Thoracic aorta (tissue), 2 donors: ENCODE measurements around the gene SERHL2. TPM values are rescaled to one million over a fixed set of nuclear protein-coding genes. Genes with fewer than 3 reads are reported as not detected.
"Not testable (repeated sequence)": the region's sequence is repeated elsewhere in the genome, so short reads cannot be mapped to it uniquely, and the experiment has no call there.

Experiments
- ATAC-seq: fragments of 150-250 bp; one replicate; pipeline ENCODE4 v1.8.0; 2017; ENCODE audit warnings: low read depth; ENCODE audit not compliant: insufficient number of reproducible peaks, low FRiP score
- DNase-seq: peaks from one replicate; pipeline ENCODE4 v3.0.0-alpha.2; 2020; ENCODE audit warnings: low spot score
- H3K27ac ChIP-seq, 2 donors: fragments of 200-600 bp; sonication (generic); 1 replicate in 1 of 2; 2 replicates in 1 of 2; pipeline ENCODE4 v1.5.1; 2016; ENCODE audit warnings: mild to moderate bottlenecking in 2 of 2, moderate library complexity in 2 of 2
- H3K27me3 ChIP-seq: fragments of 200-600 bp; sonication (generic); replicated peaks from 2 replicates; pipeline ENCODE4 v1.6.0; 2016; ENCODE audit warnings: mild to moderate bottlenecking; ENCODE audit not compliant: insufficient read depth
- H3K36me3 ChIP-seq: fragments of 200-600 bp; sonication (generic); one replicate; pipeline ENCODE4 v1.5.1; 2016
- H3K4me1 ChIP-seq, 2 donors: fragments of 200-600 bp; sonication (generic); 1 replicate in 1 of 2; 2 replicates in 1 of 2; pipeline versions ENCODE4 v1.5.1 to v1.6.0; 2016; ENCODE audit warnings: low read depth in 2 of 2, mild to moderate bottlenecking in 1 of 2; ENCODE audit not compliant: control insufficient read depth in 1 of 2
- H3K4me3 ChIP-seq: fragments of 200-600 bp; sonication (generic); 2 replicates; pipeline ENCODE4 v1.5.1; 2016; ENCODE audit warnings: mild to moderate bottlenecking
- H3K9me3 ChIP-seq: fragments of 200-600 bp; sonication (generic); 2 replicates; pipeline ENCODE4 v1.5.1; 2016
- total RNA-seq, 2 donors: library from RNA; depleted of rRNA; stranded (reverse); fragments of >200 nt; gene quantifications; one replicate each; pipeline versions ENCODE4 v1.1.0 to v1.2.3, GENCODE V29; 2016
- TF ChIP-seq, protein P1 (sequence below): fragments of 200-600 bp; sonication (generic); IDR thresholded peaks from one replicate; pipeline ENCODE4 v1.5.1; 2019; ENCODE audit warnings: antibody characterized with exemption

The SERHL2 gene
- total RNA-seq, 2 donors from 2014 or later: 1.9 TPM; not detected in 1

DNA sequence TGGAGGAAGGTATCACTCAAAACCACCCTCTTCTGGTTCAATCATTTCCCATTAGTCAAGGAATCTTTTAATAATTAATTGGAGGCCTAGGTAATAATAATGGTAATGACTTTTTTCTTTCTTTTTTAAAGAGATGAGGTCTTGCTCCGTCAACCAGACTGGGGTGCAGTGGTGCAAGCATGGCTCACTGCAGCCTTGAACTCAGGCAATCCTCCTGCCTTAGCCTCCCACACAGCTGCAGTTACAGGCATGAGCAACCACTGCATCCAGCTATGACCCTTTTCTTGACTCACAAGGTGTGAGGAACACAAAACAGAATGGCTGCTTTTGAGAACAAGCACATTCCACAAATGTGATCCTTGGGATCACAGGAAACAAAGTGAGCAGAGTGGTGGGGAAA is 57.3 kb downstream of the SERHL2 start:
- H3K4me1 ChIP-seq: peaks cover 40 to 54% of the 10 kb centered on the region in 2 donors
- ATAC-seq (no peak), DNase-seq (no peak)
- no peaks in the 10 kb centered on the region for H3K36me3 ChIP-seq
- TF ChIP-seq, protein P1, sequence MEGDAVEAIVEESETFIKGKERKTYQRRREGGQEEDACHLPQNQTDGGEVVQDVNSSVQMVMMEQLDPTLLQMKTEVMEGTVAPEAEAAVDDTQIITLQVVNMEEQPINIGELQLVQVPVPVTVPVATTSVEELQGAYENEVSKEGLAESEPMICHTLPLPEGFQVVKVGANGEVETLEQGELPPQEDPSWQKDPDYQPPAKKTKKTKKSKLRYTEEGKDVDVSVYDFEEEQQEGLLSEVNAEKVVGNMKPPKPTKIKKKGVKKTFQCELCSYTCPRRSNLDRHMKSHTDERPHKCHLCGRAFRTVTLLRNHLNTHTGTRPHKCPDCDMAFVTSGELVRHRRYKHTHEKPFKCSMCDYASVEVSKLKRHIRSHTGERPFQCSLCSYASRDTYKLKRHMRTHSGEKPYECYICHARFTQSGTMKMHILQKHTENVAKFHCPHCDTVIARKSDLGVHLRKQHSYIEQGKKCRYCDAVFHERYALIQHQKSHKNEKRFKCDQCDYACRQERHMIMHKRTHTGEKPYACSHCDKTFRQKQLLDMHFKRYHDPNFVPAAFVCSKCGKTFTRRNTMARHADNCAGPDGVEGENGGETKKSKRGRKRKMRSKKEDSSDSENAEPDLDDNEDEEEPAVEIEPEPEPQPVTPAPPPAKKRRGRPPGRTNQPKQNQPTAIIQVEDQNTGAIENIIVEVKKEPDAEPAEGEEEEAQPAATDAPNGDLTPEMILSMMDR: no peak
- H3K4me3 ChIP-seq: no peak overlapping the region
- H3K9me3 ChIP-seq: no peaks in the 10 kb centered on the region
- no peak overlapping the region for H3K27ac ChIP-seq
- no peaks in the 10 kb centered on the region for H3K27me3 ChIP-seq

DNA sequence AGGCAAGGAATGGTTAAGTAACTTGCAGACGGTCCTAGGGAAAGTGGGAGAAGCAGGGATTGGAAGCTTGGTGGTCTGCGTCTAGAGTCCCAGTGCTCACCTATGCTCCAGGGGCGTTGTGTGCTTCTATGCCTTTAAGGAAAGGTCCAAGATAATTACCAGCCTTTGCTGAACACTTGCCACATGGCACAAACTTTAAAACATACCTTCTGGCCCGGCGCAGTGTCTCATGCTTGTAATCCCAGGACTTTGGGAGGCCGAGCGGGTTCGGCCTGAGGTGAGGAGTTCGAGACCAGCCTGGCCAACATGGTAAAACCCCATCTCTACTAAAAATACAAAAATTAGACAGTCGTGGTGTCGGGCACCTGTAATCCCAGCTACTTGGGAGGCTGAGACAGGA is 58.6 kb downstream of the SERHL2 start:
- TF ChIP-seq, protein P1: no peak
- Histone ChIP-seq H3K27me3 (no peaks in the 10 kb centered on the region), H3K4me1 (peaks cover 45 to 65% of the 10 kb centered on the region in 2 donors), H3K9me3 (no peaks in the 10 kb centered on the region), H3K36me3 (no peaks in the 10 kb centered on the region), H3K4me3 (no peak overlapping the region), H3K27ac (peak overlapping the region; percentile 9 to 91)
- ATAC-seq (no peak), DNase-seq (no peak)

DNA sequence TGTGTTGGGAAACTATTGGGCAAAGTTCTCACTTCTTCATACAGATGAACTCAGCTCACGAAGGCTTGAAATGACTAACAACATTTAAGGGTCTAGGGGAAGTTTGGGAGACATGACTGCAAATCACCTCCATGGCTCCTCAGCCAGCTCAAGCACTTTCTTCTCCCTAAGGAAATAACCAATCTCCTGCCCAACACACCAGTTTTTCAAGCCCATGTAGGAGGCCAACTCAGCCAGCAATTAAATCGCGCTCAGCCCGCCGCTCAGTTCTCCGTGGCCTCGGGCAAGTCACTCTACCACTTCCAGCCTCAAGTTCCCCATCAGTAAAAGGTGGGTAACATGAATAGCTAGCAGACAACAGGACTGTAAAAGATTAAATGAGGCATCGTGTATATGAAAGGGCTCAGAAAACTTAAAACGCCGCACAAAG is 60.1 kb downstream of the SERHL2 start:
- no peaks in the 10 kb centered on the region for H3K27me3 ChIP-seq
- H3K4me3 ChIP-seq: peak overlapping the region; percentile 93
- peaks cover 3% of the 10 kb centered on the region for H3K36me3 ChIP-seq
- peak overlapping the region; percentile 88 to 91 for H3K27ac ChIP-seq
- no peak for DNase-seq
- ATAC-seq: no peak
- H3K4me1 ChIP-seq: peaks cover 38 to 57% of the 10 kb centered on the region in 2 donors
- TF ChIP-seq, protein P1: no peak
- H3K9me3 ChIP-seq: no peaks in the 10 kb centered on the region

DNA sequence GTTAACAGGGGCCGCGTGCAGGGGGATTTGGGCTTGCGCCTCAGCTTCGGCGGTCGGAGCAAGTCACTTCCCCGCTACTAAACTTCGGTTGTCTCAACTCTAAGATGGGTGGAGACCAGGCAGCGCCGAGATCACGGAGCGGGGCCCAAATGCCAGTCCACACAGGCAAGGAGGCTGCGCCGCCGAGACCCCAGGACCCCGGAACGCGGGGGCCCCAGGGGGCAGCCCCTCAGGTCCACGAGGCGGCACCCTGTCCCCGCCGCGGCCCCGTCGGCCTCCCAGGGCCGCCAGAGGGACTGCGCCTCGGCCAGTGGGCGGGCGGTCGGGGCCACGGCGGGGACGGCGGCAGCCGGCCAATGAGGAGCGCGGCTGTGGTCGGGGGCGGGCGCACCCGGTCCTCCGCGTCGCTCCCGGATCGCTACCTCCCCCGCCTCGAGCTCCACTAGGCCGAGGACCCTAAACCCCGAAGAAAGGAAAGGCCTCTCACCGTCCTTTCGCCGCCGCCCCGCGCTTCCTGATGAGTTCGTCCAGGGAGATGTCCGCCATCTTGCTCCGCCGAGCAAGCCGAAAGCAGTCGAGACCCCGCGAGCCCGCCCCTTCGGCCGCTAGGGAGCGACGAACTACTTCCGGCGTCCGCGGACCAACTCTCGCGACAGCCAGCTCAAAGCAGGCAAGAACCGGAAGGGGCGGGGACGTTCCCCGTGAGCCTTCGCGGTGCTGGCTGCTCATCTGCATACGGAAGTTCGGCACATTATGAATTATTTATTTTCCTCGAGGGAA is 60.7 kb downstream of the SERHL2 start, which contains the start of gene POLDIP3:
TSS of gene POLDIP3 (minus strand) at position 572 of the 780 bp plus-strand sequence. CDS start at position 546, 26 bp downstream.
- Histone ChIP-seq H3K4me3 (peak within 1 kb of the TSS; percentile 93), H3K4me1 (peaks cover 32 to 51% of the 10 kb centered on the region in 2 donors), H3K36me3 (peaks cover 9% of the 10 kb centered on the region), H3K9me3 (no peaks in the 10 kb centered on the region), H3K27me3 (no peaks in the 10 kb centered on the region), H3K27ac (peak within 1 kb of the TSS; percentile 88 to 91)
- TF ChIP-seq, protein P1: peak; percentile 26
- ATAC-seq (peak; percentile 87), DNase-seq (peak; percentile 94)

DNA sequence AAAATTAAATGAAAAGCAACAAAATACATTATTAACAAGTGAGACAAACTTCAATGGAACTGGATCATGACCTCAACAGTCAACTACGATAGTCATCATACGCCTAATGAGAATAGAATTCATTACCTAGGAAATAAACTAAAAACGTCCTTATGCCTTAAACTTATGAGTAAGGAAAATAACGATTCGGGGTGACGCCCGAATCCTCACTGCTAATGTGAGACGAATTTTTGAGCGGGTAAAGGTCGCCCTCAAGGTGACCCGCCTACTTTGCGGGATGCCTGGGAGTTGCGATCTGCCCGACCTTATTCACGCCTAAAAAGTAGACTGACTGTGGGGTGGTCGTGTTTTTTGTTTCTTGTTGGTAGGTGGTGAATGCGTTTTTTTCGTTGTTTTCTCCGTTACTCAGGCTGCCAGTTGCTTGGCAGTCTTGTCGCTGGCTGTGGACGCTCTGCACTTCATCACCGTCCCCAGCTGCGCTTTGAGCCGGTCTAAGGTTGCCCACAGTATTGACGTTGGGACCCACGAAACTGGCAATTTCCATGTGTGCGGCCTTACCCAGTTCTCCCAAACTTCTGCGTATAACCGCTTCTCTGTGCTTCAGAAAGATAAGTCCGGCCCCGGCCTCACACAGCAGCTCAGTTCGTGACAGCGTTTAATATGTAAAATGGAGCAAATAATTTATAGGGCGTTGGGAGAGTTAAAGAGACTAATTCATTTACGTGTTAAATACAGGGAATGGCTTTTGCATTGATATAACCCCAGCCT is 61.5 kb downstream of the SERHL2 start:
- H3K27me3 ChIP-seq: no peaks in the 10 kb centered on the region
- TF ChIP-seq, protein P1: no peak
- H3K36me3 ChIP-seq: peaks cover 16% of the 10 kb centered on the region
- peak overlapping the region; percentile 88 to 91 for H3K27ac ChIP-seq
- DNase-seq: peak; percentile 73
- H3K4me3 ChIP-seq: peak overlapping the region; percentile 93
- H3K9me3 ChIP-seq: no peaks in the 10 kb centered on the region
- ATAC-seq: peak; percentile 79
- peaks cover 34 to 57% of the 10 kb centered on the region in 2 donors for H3K4me1 ChIP-seq

DNA sequence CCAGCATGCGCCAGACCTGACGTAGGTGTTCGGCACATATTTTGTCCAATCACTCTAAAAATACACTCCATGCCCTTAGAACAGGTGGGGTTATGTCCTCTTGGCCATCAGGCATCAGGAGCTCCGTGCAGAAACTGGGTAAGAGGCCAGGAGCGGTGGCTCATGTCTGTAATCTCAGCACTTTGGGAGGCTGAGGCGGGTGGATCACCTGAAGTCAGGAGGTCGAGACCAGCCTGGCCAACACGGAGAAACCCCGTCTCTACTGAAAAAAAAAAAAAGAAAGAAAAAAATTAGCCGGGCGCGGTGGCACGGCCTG is 62.1 kb downstream of the SERHL2 start:
- H3K36me3 ChIP-seq: peaks cover 16% of the 10 kb centered on the region
- H3K27me3 ChIP-seq, ATAC-seq, H3K9me3 ChIP-seq, DNase-seq: not testable (repeated sequence)
- peaks cover 37 to 58% of the 10 kb centered on the region in 2 donors for H3K4me1 ChIP-seq
- peak overlapping the region; percentile 88 to 91 for H3K27ac ChIP-seq
- H3K4me3 ChIP-seq: peak overlapping the region; percentile 93
